C4-2B (cell line): Measurements from ENCODE around the gene BMPR1B.

ENCODE experiments used
- ZFX ChIP-seq: fragments of 450-650 bp; IDR thresholded peaks from 2 replicates; pipeline ENCODE4 v1.6.1; 2017
- TF ChIP-seq, protein P1 (sequence below): fragments of 450-650 bp; conservative IDR thresholded peaks from 2 replicates; pipeline ENCODE4 v1.5.1; 2017; ENCODE audit warnings: mild to moderate bottlenecking

DNA sequence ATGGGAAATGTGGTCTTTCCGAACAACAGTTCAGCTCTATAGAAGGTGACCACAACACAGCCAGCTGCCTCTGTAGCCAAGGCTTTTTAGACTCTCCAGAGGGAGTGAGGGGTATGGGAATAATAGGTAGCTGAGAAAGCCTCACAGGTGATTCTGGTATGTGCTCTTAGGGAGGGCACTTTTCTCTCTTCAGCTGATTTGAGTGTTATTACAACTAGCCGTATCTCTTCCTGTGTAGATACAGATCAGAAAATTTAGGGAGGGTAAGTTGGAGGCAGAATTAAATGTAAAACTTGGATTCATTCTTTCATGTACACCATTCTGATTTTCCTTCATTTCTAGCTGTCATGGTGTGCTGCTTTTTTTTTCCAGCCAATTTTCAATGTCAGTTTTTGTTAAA is 154.9 kb downstream of the BMPR1B start:
- TF ChIP-seq, protein P1, sequence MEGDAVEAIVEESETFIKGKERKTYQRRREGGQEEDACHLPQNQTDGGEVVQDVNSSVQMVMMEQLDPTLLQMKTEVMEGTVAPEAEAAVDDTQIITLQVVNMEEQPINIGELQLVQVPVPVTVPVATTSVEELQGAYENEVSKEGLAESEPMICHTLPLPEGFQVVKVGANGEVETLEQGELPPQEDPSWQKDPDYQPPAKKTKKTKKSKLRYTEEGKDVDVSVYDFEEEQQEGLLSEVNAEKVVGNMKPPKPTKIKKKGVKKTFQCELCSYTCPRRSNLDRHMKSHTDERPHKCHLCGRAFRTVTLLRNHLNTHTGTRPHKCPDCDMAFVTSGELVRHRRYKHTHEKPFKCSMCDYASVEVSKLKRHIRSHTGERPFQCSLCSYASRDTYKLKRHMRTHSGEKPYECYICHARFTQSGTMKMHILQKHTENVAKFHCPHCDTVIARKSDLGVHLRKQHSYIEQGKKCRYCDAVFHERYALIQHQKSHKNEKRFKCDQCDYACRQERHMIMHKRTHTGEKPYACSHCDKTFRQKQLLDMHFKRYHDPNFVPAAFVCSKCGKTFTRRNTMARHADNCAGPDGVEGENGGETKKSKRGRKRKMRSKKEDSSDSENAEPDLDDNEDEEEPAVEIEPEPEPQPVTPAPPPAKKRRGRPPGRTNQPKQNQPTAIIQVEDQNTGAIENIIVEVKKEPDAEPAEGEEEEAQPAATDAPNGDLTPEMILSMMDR, result no peak
- no peak for TF ChIP-seq ZFX
